Spleen (tissue), 11 donors: ENCODE data around the gene DFFA. TPM values are rescaled to one million over a fixed set of nuclear protein-coding genes. Genes with fewer than 3 reads are reported as not detected.

Experiments used
- DNase-seq: peaks from one replicate; pipeline ENCODE4 v3.0.0-alpha.2; 2020
- H3K27ac ChIP-seq, 8 donors: fragments of 200-600 bp; sonication (generic) in 7 of 8; 1 replicate in 4 of 8; 2 replicates in 4 of 8; pipeline versions ENCODE4 v1.5.0 to v1.8.0; 2016 to 2021; ENCODE audit warnings: inconsistent platforms in 4 of 8, mild to moderate bottlenecking in 4 of 8, moderate library complexity in 1 of 8
- H3K27me3 ChIP-seq, 7 donors: fragments of 200-600 bp; sonication (generic) in 6 of 7; replicated peaks in 1 of 7; 1 replicate in 4 of 7; 2 replicates in 3 of 7; pipeline versions ENCODE4 v1.5.0 to v1.8.0; 2016 to 2021; ENCODE audit warnings: inconsistent platforms in 3 of 7, mild to moderate bottlenecking in 1 of 7
- H3K36me3 ChIP-seq, 6 donors: fragments of 200-600 bp; sonication (generic) in 5 of 6; 1 replicate in 4 of 6; 2 replicates in 2 of 6; pipeline versions ENCODE4 v1.5.0 to v1.8.0; 2016 to 2021; ENCODE audit warnings: inconsistent platforms in 2 of 6
- H3K4me1 ChIP-seq, 6 donors: fragments of 200-600 bp; sonication (generic) in 5 of 6; 1 replicate in 3 of 6; 2 replicates in 3 of 6; pipeline versions ENCODE4 v1.5.0 to v1.8.0; 2016 to 2021; ENCODE audit warnings: inconsistent platforms in 3 of 6
- H3K4me3 ChIP-seq, 8 donors: fragments of 200-600 bp; sonication (generic) in 7 of 8; 1 replicate in 4 of 8; 2 replicates in 4 of 8; pipeline versions ENCODE4 v1.5.0 to v1.8.0; 2016 to 2021; ENCODE audit warnings: inconsistent platforms in 4 of 8, mild to moderate bottlenecking in 4 of 8, moderate library complexity in 2 of 8
- H3K9me3 ChIP-seq, 8 donors: fragments of 200-600 bp; sonication (generic) in 7 of 8; 1 replicate in 4 of 8; 2 replicates in 4 of 8; pipeline versions ENCODE4 v1.5.0 to v1.8.0; 2016 to 2021; ENCODE audit warnings: inconsistent platforms in 4 of 8
- CTCF ChIP-seq, 11 experiments: fragments of 200-600 bp in 7 of 11; fragments of 450-650 bp in 4 of 11; sonication (generic) in 4 of 11; IDR thresholded peaks in 8 of 11; conservative IDR thresholded peaks in 3 of 11; 1 replicate in 7 of 11; 2 replicates in 4 of 11; pipeline versions ENCODE4 v1.4.0 to v1.8.0; 2016 to 2021; ENCODE audit warnings: antibody characterized with exemption in 11 of 11, inconsistent platforms in 4 of 11, mild to moderate bottlenecking in 1 of 11
- POLR2A ChIP-seq, 3 donors: fragments of 450-650 bp; IDR thresholded peaks; one replicate each; pipeline ENCODE4 v1.5.1; 2017; ENCODE audit warnings: antibody characterized with exemption in 3 of 3, mild to moderate bottlenecking in 1 of 3
- POLR2AphosphoS5 ChIP-seq, 3 donors: sonication (generic); formaldehyde crosslinking; IDR thresholded peaks; one replicate each; pipeline ENCODE4 v1.5.1; 2017; ENCODE audit warnings: antibody characterized with exemption in 3 of 3
- WGBS, 5 donors: extraction: QIAGEN DNeasy Blood & Tissue Kit in 3 of 5; methylation state at CpG; one replicate each; pipeline versions ENCODE4 v1.1.5 to v1.1.7; 2013 to 2018; 5-methylcytosine and 5-hydroxymethylcytosine counted together
- intact Hi-C: fragments of 100-400 bp; cut with DNase I; formaldehyde crosslinking; loops from one replicate; pipeline ENCODE4 v1.15.0; 2023; ENCODE audit warnings: low total_unique reads
- polyA plus RNA-seq, 3 donors: library from polyadenylated mRNA; stranded (reverse); fragments of 200-250 nt; gene quantifications; one replicate each; pipeline ENCODE4 v1.2.1, GENCODE V29; 2013
- total RNA-seq, 7 donors: library from RNA; depleted of rRNA in 3 of 7; stranded (reverse); fragments of >200 nt in 3 of 7; fragmentation: NEBNext Ultra II Directional in 4 of 7; extraction: Animal tissue kit (Norgen Biotek cat#: 25700) in 4 of 7; gene quantifications; one replicate each; pipeline versions ENCODE4 v1.1.0 to v1.2.1, GENCODE V29; 2016 to 2021
- donor health status: healthy with polysubstance abuse.
- donor health status: DM: no; HTN: no; CAD: no; lungs with moderate emphysema.
- donor health status: DM: no; HTN: no; CAD: no.
- donor health status: Bipolar disorder and iron deficiency.
- donor health status: healthy.
- donor health status: DM: no; HTN: no; CAD: no.
- donor health status: DM: yes; HTN: yes; CAD: no.

DFFA gene
- total and polyA plus RNA-seq, 10 donors: 7.2 to 30.1 (median 21.4) TPM

GRCh38 chr1:10489291-10490055 is 17.1 kb upstream of the DFFA start:
- H3K27ac ChIP-seq: no peak overlapping the region
- intact Hi-C loops: loop anchor here (5.0 kb wide), 1 partner anchor 57 kb away; the partner anchor contains the start of gene CENPS
- no peak overlapping the region for H3K4me3 ChIP-seq
- no peak for DNase-seq
- TF ChIP-seq POLR2AphosphoS5 (IDR thresholded peaks at IDR 0.05): no peak
- TF ChIP-seq POLR2A (IDR thresholded peaks at IDR 0.05): no peak
- TF ChIP-seq CTCF (IDR thresholded peaks at IDR 0.05 in 8 of 11, conservative IDR thresholded peaks at IDR 0.05 in 3 of 11): no peak
- no peaks in the 10 kb centered on the region for H3K27me3 ChIP-seq
- 50 to 69% (median 52%) methylated on average over 3 to 4 of the region's 4 CpGs for WGBS, 5 donors
- H3K9me3 ChIP-seq: peaks cover 0 to 10% (median 8%) of the 10 kb centered on the region in 8 donors
- peaks cover 0 to 24% (median 0%) of the 10 kb centered on the region in 6 donors for H3K36me3 ChIP-seq
- peaks cover 0 to 20% (median 5%) of the 10 kb centered on the region in 6 donors for H3K4me1 ChIP-seq

GRCh38 chr1:10484521-10484920 is 12.2 kb upstream of the DFFA start:
- no peak overlapping the region for H3K4me3 ChIP-seq
- peaks cover 0 to 21% (median 0%) of the 10 kb centered on the region in 6 donors for H3K36me3 ChIP-seq
- H3K9me3 ChIP-seq: peaks cover 0 to 10% (median 8%) of the 10 kb centered on the region in 8 donors
- no peak for TF ChIP-seq POLR2AphosphoS5 (IDR thresholded peaks at IDR 0.05)
- peaks cover 0 to 38% (median 5%) of the 10 kb centered on the region in 6 donors for H3K4me1 ChIP-seq
- H3K27ac ChIP-seq: peak overlapping the region in 2 of 8 donors; percentile 4 to 24
- H3K27me3 ChIP-seq: no peaks in the 10 kb centered on the region
- intact Hi-C loops: no loop called here
- no peak for DNase-seq
- 53 to 87% (median 73%) methylated on average over 5 to 6 of the region's 6 CpGs for WGBS, 5 donors

GRCh38 chr1:10480614-10481013 is 8.3 kb upstream of the DFFA start:
- H3K27me3 ChIP-seq: no peaks in the 10 kb centered on the region

GRCh38 chr1:10479296-10479695 is 7.0 kb upstream of the DFFA start:
- intact Hi-C loops: loop anchor here (5.0 kb wide), 1 partner anchor 47 kb away; the partner anchor contains the start of gene CENPS
- H3K9me3 ChIP-seq: no peaks in the 10 kb centered on the region
- DNase-seq: no peak
- H3K27ac ChIP-seq: no peak overlapping the region
- no peak overlapping the region for H3K4me3 ChIP-seq
- TF ChIP-seq POLR2A (IDR thresholded peaks at IDR 0.05) (no peak), POLR2AphosphoS5 (IDR thresholded peaks at IDR 0.05) (no peak), CTCF (IDR thresholded peaks at IDR 0.05 in 8 of 11, conservative IDR thresholded peaks at IDR 0.05 in 3 of 11) (no peak)
- peaks cover 16 to 73% (median 27%) of the 10 kb centered on the region in 6 donors for H3K4me1 ChIP-seq
- peaks cover 0 to 6% (median 0%) of the 10 kb centered on the region in 6 donors for H3K36me3 ChIP-seq
- H3K27me3 ChIP-seq: no peaks in the 10 kb centered on the region
- WGBS, 5 donors: 68 to 82% (median 72%) methylated on average over 8 of the region's 8 CpGs

More at GRCh38 chr1:10480614-10481013, 8.3 kb upstream of the DFFA start:
- Histone ChIP-seq H3K27ac (no peak overlapping the region), H3K4me1 (peaks cover 11 to 69% (median 21%) of the 10 kb centered on the region in 6 donors), H3K36me3 (peaks cover 0 to 6% (median 0%) of the 10 kb centered on the region in 6 donors), H3K4me3 (no peak overlapping the region), H3K9me3 (peaks cover 0 to 2% (median under 1%) of the 10 kb centered on the region in 8 donors)
- intact Hi-C loops: no loop called here
- no peak for DNase-seq
- no peak for TF ChIP-seq POLR2A (IDR thresholded peaks at IDR 0.05)
- WGBS, 5 donors: 88 to 97% (median 90%) methylated on average over 2 of the region's 2 CpGs

- peak overlapping the region; percentile 69 to 94 (median 89) for H3K27ac ChIP-seq
- H3K36me3 ChIP-seq: no peaks in the 10 kb centered on the region
- 1 to 6% (median 3%) methylated on average over 13 of the region's 13 CpGs for WGBS, 5 donors
- no peaks in the 10 kb centered on the region for H3K27me3 ChIP-seq
- H3K4me3 ChIP-seq: peak overlapping the region; percentile 85 to 99 (median 94)
- DNase-seq: no peak
- H3K4me1 ChIP-seq: peaks cover 28 to 87% (median 51%) of the 10 kb centered on the region in 6 donors
- no peaks in the 10 kb centered on the region for H3K9me3 ChIP-seq
- intact Hi-C loops: loop anchor here (5.0 kb wide), 1 partner anchor 43 kb away; the partner anchor contains the start of gene CENPS
- TF ChIP-seq POLR2AphosphoS5 (IDR thresholded peaks at IDR 0.05) (no peak), POLR2A (IDR thresholded peaks at IDR 0.05) (no peak), CTCF (IDR thresholded peaks at IDR 0.05 in 8 of 11, conservative IDR thresholded peaks at IDR 0.05 in 3 of 11) (no peak)
Observed at GRCh38 chr1:10475510-10475909, 3.2 kb upstream of the DFFA start.
